ENCODE data around the gene ALS2CL.

The ALS2CL gene

DNA sequence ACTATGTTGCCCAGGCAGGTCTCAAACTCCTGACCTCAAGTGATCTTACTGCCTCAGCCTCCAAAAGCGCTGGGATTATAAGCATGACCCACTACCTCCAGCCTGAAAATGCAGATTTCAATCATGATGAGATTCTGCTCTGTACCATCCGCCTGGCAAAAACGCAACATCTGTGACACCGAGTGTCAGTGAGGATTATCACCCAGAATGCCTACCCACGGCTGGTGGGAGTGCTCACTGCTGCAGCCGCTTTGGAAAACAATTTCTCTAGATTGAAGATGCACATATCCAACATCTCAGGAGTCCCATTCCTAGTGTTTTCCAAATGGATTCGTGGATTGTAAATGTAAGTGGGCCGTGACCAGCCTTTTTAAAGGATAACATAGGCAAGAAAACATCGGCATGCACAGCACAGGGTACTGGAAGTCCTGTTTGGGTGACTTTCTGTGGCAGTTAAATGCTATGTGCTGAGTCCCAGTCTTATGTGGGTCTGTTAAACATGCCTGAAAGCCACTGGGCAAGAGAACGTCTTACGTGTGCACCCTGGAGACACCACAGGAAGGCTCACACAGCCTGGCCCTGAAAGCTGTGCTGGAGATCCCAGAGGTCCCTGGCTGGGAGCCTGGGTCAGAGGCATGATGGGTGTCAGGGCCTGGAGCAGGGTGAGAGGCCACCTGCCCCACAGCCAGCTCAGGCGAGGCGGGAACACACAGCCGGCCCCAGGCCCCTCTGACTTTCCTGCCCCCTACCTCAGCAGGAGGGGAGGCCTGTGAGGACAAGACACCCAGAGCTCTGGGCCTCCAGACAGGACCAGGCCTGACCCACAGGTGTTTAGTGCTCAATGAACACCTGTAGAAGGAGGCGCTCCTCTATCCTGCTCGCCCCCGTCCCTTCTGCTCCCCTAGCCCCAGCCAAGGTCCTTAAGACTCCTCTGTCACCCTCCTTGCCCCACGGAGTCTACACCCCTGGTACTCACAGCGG, 23.3 kb upstream of the ALS2CL start:
- H3K4me3 ChIP-seq (ENCODE audit: low read depth, low read length) = no peak overlapping the region
- no peak for DNase-seq (ENCODE audit: low read depth)

- no peak for DNase-seq (ENCODE audit: low read depth)
- no peak overlapping the region for H3K4me3 ChIP-seq (ENCODE audit: low read depth, low read length)
Measured at GRCh38 chr3:46715507-46716175, 22.2 kb upstream of the ALS2CL start.

GRCh38 chr3:46714728-46715506, 21.4 kb upstream of the ALS2CL start:
- no peak overlapping the region for H3K4me3 ChIP-seq (ENCODE audit: low read depth, low read length)
- DNase-seq (ENCODE audit: low read depth) = no peak

DNA sequence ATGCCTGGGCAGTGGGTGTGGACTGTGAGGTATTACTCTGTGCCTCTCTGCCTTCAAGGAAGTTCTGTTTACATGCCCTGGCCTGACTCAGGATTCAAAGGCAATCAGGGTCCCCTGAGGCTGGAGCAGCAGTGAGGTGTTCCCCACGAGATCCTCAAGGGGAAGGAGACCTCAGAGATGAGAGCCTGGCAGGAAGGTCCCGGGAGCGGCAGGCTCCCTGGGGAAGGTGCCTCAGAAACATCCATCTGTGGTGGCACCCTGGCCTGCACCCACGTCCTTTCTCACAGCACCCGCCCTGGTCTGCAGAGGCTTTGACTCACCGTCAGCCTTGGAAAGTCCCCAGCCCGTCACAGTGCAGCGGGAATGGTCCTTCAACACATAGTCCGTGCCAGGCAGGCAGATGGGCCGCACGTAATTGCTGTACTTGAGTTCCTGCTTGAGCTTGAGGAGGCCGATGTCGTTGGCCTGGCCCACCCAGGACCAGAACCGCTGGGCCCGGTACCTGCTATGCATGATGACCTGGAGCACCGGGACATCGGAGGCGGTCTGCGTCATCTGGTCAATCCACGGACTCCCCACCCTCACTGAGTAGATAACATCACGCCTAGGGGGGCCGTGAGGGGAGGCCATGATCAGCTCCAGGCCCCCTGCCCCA, 20.5 kb upstream of the ALS2CL start:
- DNase-seq (ENCODE audit: low read depth) = no peak
- no peak overlapping the region for H3K4me3 ChIP-seq (ENCODE audit: low read depth, low read length)

GRCh38 chr3:46713050-46713897, 19.8 kb upstream of the ALS2CL start:
- H3K4me3 ChIP-seq (ENCODE audit: low read depth, low read length) = no peak overlapping the region
- no peak for DNase-seq (ENCODE audit: low read depth)

DNA sequence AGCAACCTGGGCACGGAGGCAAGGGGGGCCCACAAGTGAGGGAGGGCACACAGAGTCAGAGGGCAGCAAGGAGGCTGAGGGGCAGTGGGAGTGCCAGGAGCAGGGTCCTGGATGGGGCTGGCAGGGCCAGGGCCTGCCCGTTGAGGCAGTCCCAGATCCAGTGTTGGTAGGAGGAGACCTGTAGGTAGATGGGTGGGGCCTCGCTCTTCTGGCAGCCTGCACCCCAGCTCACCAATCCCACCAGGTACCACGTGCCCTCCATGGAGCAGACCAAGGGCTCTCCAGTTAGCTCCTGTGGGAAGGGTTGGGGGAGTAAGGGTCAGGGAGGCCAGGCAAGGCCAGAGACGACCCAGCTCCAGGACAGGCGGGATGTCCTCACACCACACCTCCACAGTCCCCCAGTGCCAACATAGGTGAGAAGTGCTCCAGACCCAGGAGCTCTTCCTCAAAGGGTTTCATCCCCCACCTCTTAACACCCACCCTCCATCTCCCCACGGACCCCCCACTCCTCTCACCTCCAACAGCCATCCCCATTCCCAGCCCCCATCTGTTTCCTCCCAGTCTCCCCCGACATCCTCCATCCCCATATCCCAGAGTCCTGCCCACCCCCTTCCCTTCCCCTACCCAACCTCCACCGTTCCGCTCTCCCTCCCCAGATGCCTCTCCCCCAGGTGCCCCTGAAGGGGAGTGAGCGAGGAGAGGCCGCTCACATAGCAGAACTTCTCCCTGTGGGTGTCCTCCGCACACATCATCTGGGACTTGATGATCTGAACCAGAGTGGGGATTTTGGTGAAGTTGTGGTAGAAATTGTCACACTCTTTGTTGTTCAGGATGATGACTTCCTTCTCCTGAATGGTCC, 18.9 kb upstream of the ALS2CL start:
- DNase-seq (ENCODE audit: low read depth) = no peak
- no peak overlapping the region for H3K4me3 ChIP-seq (ENCODE audit: low read depth, low read length)

DNA sequence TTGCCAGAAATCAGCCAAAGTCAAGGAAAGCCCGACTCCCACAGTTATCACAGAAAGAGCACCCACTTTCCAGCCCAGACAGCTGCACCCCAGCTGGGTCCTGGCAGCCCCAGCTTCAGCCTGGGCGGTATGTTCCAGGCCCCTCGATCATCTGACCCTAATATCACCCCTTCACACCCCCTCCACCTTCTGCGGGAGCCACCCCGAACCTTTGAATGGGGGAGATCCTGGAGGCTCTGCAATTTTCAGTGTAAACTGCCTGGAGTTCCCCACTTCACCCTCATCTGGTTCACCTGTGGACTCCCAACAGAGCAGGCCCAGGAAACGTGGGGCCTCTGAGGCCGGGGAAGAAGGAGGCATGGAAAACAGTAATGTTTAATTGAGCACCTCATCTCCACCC, 18.3 kb upstream of the ALS2CL start:
- no peak overlapping the region for H3K4me3 ChIP-seq (ENCODE audit: low read depth, low read length)
- DNase-seq (ENCODE audit: low read depth) = no peak

- no peak for DNase-seq (ENCODE audit: low read depth)
Measured at GRCh38 chr3:46711305-46711704, 17.8 kb upstream of the ALS2CL start.

DNA sequence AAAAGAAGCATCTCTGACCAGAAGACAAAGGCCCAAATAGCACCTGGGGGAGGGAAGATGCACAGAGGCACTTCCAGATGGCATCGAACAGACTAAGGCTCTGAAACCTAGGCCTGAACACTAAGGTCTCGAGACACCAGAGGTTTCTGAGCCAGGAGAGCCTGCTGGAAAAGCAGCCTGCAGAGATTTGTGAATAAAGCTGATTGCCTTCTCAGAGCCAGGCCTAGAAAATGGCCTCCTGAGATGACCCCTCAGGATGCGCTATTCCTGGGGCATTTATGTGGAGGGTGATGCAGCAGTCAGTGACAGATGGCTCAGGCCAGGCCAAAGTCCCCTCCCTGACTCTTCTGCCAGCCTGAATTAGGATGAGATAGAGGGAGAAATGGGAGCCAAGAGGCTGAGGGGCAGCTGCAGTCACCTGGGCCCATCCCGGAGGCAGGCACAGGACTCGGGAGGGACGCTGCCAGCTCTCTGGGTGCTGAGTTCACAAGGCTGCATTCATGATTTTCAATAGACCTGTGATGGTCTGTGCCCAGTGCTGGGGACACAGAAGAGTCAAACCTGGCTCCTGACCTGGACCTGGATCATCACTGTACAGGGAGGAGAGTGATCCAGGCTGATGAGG, 17.3 kb upstream of the ALS2CL start:
- no peak for DNase-seq (ENCODE audit: low read depth)
- no peak overlapping the region for H3K4me3 ChIP-seq (ENCODE audit: low read depth, low read length)

More at GRCh38 chr3:46711305-46711704, 17.8 kb upstream of the ALS2CL start:
- no peak overlapping the region for H3K4me3 ChIP-seq (ENCODE audit: low read depth, low read length)

- H3K4me3 ChIP-seq (ENCODE audit: low read depth, low read length) = no peak overlapping the region
- no peak for DNase-seq (ENCODE audit: low read depth)
Measured at GRCh38 chr3:46710229-46710628, 16.8 kb upstream of the ALS2CL start.

- H3K4me3 ChIP-seq (ENCODE audit: low read depth, low read length) = no peak overlapping the region
- no peak for DNase-seq (ENCODE audit: low read depth)
Measured at GRCh38 chr3:46709721-46710120, 16.2 kb upstream of the ALS2CL start.

DNA sequence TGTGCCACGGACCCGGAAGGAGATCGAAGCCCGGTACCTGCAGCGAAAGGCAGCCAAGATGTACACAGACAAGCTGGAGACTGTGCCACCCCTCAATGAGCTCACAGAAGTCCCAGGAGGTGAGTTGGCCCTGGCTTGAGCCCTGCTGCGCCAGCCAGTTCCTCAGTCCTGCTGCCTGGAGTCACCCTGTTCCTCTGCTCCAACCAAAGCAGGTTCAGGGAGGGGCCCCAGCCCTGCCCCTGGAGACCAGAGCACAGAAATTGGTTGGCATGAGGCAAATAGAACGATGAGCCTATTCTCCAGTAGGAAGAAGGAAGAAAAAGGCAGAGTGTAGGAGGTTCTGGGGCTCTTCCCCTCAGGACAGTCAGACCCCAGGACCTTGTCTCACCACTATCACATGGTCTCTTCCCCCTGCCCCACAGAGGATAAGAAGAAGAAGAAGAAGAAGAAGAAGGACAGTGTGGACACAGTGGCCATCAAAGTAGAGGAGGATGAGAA, 15.7 kb upstream of the ALS2CL start:
- no peak for DNase-seq (ENCODE audit: low read depth)
- H3K4me3 ChIP-seq (ENCODE audit: low read depth, low read length) = no peak overlapping the region

DNA sequence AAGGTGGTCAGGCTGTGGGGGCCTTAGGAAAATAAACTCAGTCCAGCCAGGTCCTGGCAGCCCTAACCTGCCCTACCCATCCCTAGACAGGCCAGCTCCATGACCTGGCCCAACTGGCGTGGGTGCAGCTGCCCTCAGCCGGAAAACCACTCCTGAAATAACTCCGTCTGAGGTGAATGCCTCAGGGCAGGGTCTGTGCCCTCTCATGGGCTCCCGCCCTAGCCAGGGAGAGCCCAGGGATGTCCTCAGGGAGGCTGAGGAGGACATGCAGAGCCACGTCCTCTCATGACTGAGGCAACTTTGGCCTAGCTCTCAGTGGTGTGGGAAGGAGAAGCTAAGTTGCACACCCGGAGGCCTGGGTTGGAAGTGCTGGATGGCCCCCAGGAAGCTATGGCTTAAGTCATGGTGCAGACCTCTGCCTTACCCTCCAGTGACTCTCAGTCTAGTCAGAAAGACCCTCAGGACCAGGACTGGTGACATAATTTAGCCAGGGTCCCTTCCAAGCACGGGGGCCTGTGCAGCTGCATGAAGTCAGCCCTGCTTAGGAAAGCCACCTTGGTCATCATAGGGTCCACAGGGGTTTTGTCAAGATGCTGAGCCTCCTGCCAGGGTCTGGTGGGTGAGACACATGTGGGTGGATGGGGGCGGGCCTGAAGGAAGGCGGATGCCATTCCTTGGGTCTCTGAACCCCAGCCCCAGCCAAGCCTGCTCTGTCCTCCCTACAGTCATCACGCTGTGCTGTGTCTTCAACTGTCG, 15.1 kb upstream of the ALS2CL start:
- no peak overlapping the region for H3K4me3 ChIP-seq (ENCODE audit: low read depth, low read length)
- DNase-seq (ENCODE audit: low read depth) = no peak

DNA sequence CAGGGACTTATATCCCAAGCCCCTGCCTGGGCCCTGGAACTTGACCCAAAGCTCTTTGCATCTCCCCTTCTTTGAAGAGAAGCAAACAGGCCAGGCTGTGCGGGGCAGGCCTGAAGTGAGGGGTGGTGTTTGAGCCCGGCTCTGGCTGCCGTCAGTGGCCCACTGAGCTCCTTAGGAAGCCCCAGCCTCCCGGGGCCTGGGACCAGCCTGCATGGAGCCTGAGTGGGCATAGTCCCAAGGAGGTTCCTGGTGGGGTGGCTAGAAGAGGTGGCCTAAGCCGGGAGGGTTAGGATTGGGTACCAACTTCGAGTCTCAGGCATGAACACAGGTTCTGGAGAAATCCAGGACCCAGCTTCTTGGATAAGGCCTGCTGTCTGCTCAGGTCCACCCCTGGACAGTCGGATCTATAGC, 14.1 kb upstream of the ALS2CL start:
- H3K4me3 ChIP-seq (ENCODE audit: low read depth, low read length) = no peak overlapping the region
- no peak for DNase-seq (ENCODE audit: low read depth)

DNA sequence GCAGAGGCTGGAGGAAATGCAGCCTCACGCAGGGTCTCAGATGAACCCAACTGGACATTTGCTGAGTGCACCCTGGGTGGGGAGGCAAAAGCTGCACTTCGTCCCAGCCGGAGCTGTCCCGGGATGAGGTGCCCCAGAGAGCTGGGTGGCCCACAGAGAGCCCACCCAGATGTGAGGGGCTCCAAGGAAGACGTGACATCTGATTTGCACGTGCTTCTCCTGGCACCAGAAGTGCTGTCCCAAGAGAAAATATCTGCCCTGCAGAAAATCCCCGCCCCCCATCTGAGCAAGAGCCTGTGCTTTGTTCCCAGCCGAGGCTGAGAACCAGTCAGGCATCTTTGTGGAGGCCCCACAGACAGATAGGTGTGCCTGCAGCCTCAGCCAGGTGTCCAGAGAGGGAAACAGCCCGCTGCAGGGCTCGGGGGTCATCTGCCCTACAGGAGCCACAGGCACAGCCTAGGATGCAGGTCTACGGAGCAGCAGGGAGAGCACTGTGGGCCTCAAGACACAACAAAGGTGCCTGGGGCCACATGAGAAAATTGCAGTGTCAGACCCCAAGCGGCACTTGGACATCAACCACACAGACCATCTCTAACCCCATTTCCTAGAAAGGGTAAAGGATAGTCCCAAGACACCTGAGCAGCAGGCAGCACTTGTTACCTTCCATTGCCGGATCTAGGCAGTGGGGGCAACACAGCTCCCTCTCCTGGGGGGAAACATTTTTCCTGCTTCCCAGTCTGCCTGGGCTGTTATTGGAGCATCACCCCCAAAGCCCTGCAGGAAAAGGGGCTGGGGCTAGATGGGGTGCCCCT, 13.5 kb upstream of the ALS2CL start:
- no peak overlapping the region for H3K4me3 ChIP-seq (ENCODE audit: low read depth, low read length)
- no peak for DNase-seq (ENCODE audit: low read depth)
